K562 (cell line): ENCODE results near the gene SLX9. TPM values are rescaled to one million over a fixed set of nuclear protein-coding genes. Genes with fewer than 3 reads are reported as not detected.
A peak's percentile ranks its signal among the peaks of the same experiment; 100 is the strongest.

Experiments
- ATAC-seq: fragments of 200-7000 bp; cut with Tn5 transposase; 3 replicates; pipeline ENCODE4 v1.9.1; 2020; ENCODE audit warnings: moderate library complexity
- BruUV-seq: library from RNA; stranded (reverse); fragments of 400-500 nt; replicated peaks from 2 replicates; lab custom pipeline; 2021; lab: Mats Ljungman, UMichigan
- CTCF ChIA-PET: fragments of 300-600 bp; formaldehyde crosslinking; extraction: SDS; loops from one replicate; lab custom pipeline; 2021; ENCODE audit warnings: low intra/inter-chr PET ratio; lab: Yijun Ruan, JAX
- POLR2A ChIA-PET: fragments of 300-600, 350-650 bp; sonication (Branson Sonifier 250); formaldehyde crosslinking; extraction: SDS; loops from one replicate; lab custom pipeline; 2021; ENCODE audit warnings: antibody characterized with exemption, inconsistent platforms; lab: Yijun Ruan, JAX
- DNase-seq, 4 experiments: peaks; one replicate each; pipeline versions ENCODE4 v3.0.0 to v3.0.0-alpha.2; 2011 to 2018; ENCODE audit warnings: low spot score in 3 of 4, mixed read lengths in 3 of 4; ENCODE audit errors: extremely low read depth in 1 of 4
- FAIRE-seq: peaks from 2 replicates; lab custom pipeline; 2011; peaks lifted over from hg19 to GRCh38; lab: Jason Lieb, UNC
- H2AFZ ChIP-seq: 2 replicates; pipeline ENCODE4 v1.6.0; 2011; ENCODE audit warnings: low read depth, low read length, control low read depth, inconsistent platforms
- H3K27ac ChIP-seq: fragments of 200-600 bp; 3 replicates; pipeline ENCODE4 v1.8.0; 2011; ENCODE audit warnings: low read depth, mild to moderate bottlenecking, control low read depth, inconsistent platforms, low read length, moderate library complexity, mixed read lengths; ENCODE audit errors: extremely low read depth
- H3K27me3 ChIP-seq, 2 experiments: fragments of 300-600 bp in 1 of 2; 2 replicates in 1 of 2; 3 replicates in 1 of 2; pipeline versions ENCODE4 v1.6.0 to v1.8.0; 2011; ENCODE audit warnings: inconsistent platforms in 2 of 2, low read length in 2 of 2, mild to moderate bottlenecking in 1 of 2, mixed read lengths in 1 of 2, moderate library complexity in 1 of 2; ENCODE audit not compliant: control insufficient read depth in 2 of 2, insufficient read depth in 2 of 2
- H3K36me3 ChIP-seq: fragments of 300-600 bp; 3 replicates; pipeline ENCODE4 v1.8.0; 2011; ENCODE audit warnings: mild to moderate bottlenecking, low read length, inconsistent platforms; ENCODE audit not compliant: control insufficient read depth, insufficient read depth
- H3K4me1 ChIP-seq, 2 experiments: fragments of 200-600 bp in 1 of 2; replicated peaks in 1 of 2; 2 replicates in 1 of 2; 3 replicates in 1 of 2; pipeline versions ENCODE4 v1.5.1 to v1.8.0; 2011; ENCODE audit warnings: inconsistent platforms in 2 of 2, low read length in 2 of 2, mild to moderate bottlenecking in 1 of 2, mixed read lengths in 1 of 2, moderate library complexity in 1 of 2; ENCODE audit not compliant: control insufficient read depth in 2 of 2, insufficient read depth in 2 of 2
- H3K4me2 ChIP-seq: 2 replicates; pipeline ENCODE4 v1.6.1; 2011; ENCODE audit warnings: low read length, control low read depth, inconsistent platforms, mixed read lengths; ENCODE audit not compliant: insufficient read depth
- H3K4me3 ChIP-seq: fragments of 200-600 bp; sonication (generic), shearing (Covaris generic); 2 replicates; pipeline ENCODE4 v1.5.1; 2016; ENCODE audit warnings: control low read depth, inconsistent platforms
- H3K79me2 ChIP-seq: fragments of 200-600 bp; 3 replicates; pipeline ENCODE4 v1.8.0; 2011; ENCODE audit warnings: low read length, inconsistent platforms; ENCODE audit not compliant: control insufficient read depth, insufficient read depth
- H3K9ac ChIP-seq, 2 experiments: 2 replicates each; pipeline versions ENCODE4 v1.6.0 to v1.6.1; 2011; ENCODE audit warnings: low read depth in 2 of 2, low read length in 2 of 2, control low read depth in 1 of 2, inconsistent platforms in 1 of 2, mild to moderate bottlenecking in 1 of 2, mixed read lengths in 1 of 2; ENCODE audit not compliant: insufficient read depth in 1 of 2
- H3K9me1 ChIP-seq: one replicate; pipeline ENCODE4 v1.6.0; 2011; ENCODE audit warnings: inconsistent platforms, mild to moderate bottlenecking, low read length, moderate library complexity; ENCODE audit not compliant: control insufficient read depth, insufficient read depth
- H3K9me3 ChIP-seq: replicated peaks from 2 replicates; pipeline ENCODE4 v1.5.1; 2011; ENCODE audit warnings: low read depth, low read length, inconsistent platforms; ENCODE audit not compliant: control insufficient read depth, insufficient read depth
- H4K20me1 ChIP-seq: replicated peaks from 2 replicates; pipeline ENCODE4 v1.6.1; 2011; ENCODE audit warnings: low read length, inconsistent platforms, mixed read lengths; ENCODE audit not compliant: control insufficient read depth, insufficient read depth
- ATF2 ChIP-seq: sonication (generic); formaldehyde crosslinking; IDR thresholded peaks from 2 replicates; pipeline ENCODE4 v1.8.1; 2022; ENCODE audit warnings: missing genetic modification reagents
- BCOR ChIP-seq: fragments of 450-650 bp; IDR thresholded peaks from 2 replicates; pipeline ENCODE4 v1.6.1; 2016
- ESRRA ChIP-seq: fragments of 450-650 bp; IDR thresholded peaks from 2 replicates; pipeline ENCODE4 v1.6.1; 2014; ENCODE audit warnings: low read depth, mild to moderate bottlenecking, moderate library complexity, borderline replicate concordance
- HMGN3 ChIP-seq: IDR thresholded peaks from 2 replicates; pipeline ENCODE4 v1.6.1; 2011; ENCODE audit warnings: borderline replicate concordance, low read depth, mild to moderate bottlenecking, mixed read lengths, low read length; ENCODE audit not compliant: insufficient read length; ENCODE audit errors: extremely low read depth
- MED1 ChIP-seq: sonication (generic); formaldehyde crosslinking; IDR thresholded peaks from 2 replicates; pipeline ENCODE4 v1.8.1; 2023; ENCODE audit warnings: missing genetic modification reagents, borderline replicate concordance
- NFYB ChIP-seq: IDR thresholded peaks from 2 replicates; pipeline ENCODE4 v1.6.1; 2011; ENCODE audit warnings: mild to moderate bottlenecking, moderate library complexity; ENCODE audit not compliant: insufficient read length; ENCODE audit errors: extremely low read depth
- NR4A1 ChIP-seq, 2 experiments: fragments of 250-450 bp in 1 of 2; fragments of 450-650 bp in 1 of 2; sonication (Bioruptor Pico) in 1 of 2; IDR thresholded peaks; 2 replicates each; pipeline versions ENCODE4 v1.4.0 to v1.6.1; 2016 to 2020; ENCODE audit warnings: mild to moderate bottlenecking in 2 of 2, missing compliant biosample characterization in 1 of 2, missing genetic modification characterization in 1 of 2, moderate library complexity in 1 of 2
- ZNF197 ChIP-seq: fragments of 200-800 bp; sonication (Bioruptor generic); IDR thresholded peaks from 2 replicates; pipeline ENCODE4 v1.6.1; 2016; ENCODE audit warnings: low read depth, missing genetic modification characterization, missing compliant biosample characterization
- ZNF639 ChIP-seq, 2 experiments: fragments of 200-800 bp in 1 of 2; sonication (Bioruptor generic) in 1 of 2; sonication (generic) in 1 of 2; formaldehyde crosslinking in 1 of 2; IDR thresholded peaks in 1 of 2; conservative IDR thresholded peaks in 1 of 2; 2 replicates each; pipeline versions ENCODE4 v1.5.0 to v1.6.1; 2016 to 2020; ENCODE audit warnings: missing compliant biosample characterization in 1 of 2, missing genetic modification characterization in 1 of 2, missing genetic modification reagents in 1 of 2
- ZNF830 ChIP-seq: fragments of 250-450 bp; sonication (Bioruptor Pico); IDR thresholded peaks from 2 replicates; pipeline ENCODE4 v1.5.0; 2021; ENCODE audit warnings: mild to moderate bottlenecking
- WGBS: fragments of 100-300 bp; shearing (Covaris generic); methylation state at CpG from one replicate; pipeline ENCODE4 v1.1.6; 2016; ENCODE audit warnings: low coverage, mixed read lengths; ENCODE audit not compliant: insufficient coverage; ENCODE audit errors: missing lambda C conversion rate; 5-methylcytosine and 5-hydroxymethylcytosine counted together
- in situ Hi-C: fragments of 300-500 bp; cut with MboI; formaldehyde crosslinking; loops from 4 replicates; pipeline ENCODE4 v1.15.0; 2018; ENCODE audit warnings: inconsistent platforms, mixed read lengths
- intact Hi-C: fragments of 100-400 bp; cut with micrococcal nuclease; formaldehyde crosslinking; loops from 2 replicates; pipeline ENCODE4 v1.14.2; 2022
- polyA plus RNA-seq, 8 experiments: library from polyadenylated mRNA; depleted of rRNA in 4 of 8; stranded (reverse) in 5 of 8; unstranded in 3 of 8; fragments of >200 nt; fragmentation: Nextera tagmentation in 2 of 8; fragmentation: Illumina TruSeq in 1 of 8; extraction: Ambion mirVana in 2 of 8; extraction: Trizol in 1 of 8; gene quantifications; 2 replicates each; pipeline versions ENCODE4 v1.2.1 to v1.2.3, GENCODE V29; 2011 to 2014; ENCODE audit warnings: inconsistent platforms in 1 of 8, missing spikeins in 1 of 8
- total RNA-seq, 7 experiments: library from RNA; depleted of rRNA in 6 of 7; stranded (reverse); fragments of >200 nt in 6 of 7; fragmentation: Illumina TruSeq in 2 of 7; extraction: Trizol in 2 of 7; gene quantifications; 2 replicates each; pipeline versions ENCODE4 v1.2.1 to v1.2.3, GENCODE V29; 2011 to 2021; ENCODE audit warnings: low replicate concordance in 1 of 7

Gene SLX9
- total and polyA plus RNA-seq, 9 of the 15 experiments (the other 6 are each of a cell fraction or from before 2014, with no cell fraction given): 1.2 to 75.5 (median 16.5) TPM

DNA sequence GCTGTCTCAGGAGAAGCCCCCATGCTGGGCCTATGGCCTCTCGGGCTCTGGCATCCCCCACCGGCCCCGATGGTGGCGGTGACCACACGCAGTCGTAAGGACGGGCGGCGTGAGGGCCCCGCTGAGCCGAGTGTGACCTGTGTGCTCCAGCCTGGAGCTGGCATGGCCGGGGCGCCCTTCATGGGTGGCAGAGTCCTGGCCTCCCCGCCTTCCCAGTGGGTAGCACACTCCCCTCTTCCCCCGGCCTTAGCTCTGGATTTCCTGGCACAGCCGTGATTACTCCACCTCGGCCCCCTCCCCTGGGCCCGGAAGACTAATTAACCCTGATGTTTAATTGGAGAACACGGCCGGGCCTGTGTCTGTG is 44.6 kb downstream of the SLX9 start (continued):
- no peak for TF ChIP-seq ZNF639 (CRISPR knock-in tag; conservative IDR thresholded peaks at IDR 0.05 in 1 of 2, IDR thresholded peaks at IDR 0.05 in 1 of 2)
- TF ChIP-seq ZNF830: no peak
- no peak for TF ChIP-seq ZNF197

DNA sequence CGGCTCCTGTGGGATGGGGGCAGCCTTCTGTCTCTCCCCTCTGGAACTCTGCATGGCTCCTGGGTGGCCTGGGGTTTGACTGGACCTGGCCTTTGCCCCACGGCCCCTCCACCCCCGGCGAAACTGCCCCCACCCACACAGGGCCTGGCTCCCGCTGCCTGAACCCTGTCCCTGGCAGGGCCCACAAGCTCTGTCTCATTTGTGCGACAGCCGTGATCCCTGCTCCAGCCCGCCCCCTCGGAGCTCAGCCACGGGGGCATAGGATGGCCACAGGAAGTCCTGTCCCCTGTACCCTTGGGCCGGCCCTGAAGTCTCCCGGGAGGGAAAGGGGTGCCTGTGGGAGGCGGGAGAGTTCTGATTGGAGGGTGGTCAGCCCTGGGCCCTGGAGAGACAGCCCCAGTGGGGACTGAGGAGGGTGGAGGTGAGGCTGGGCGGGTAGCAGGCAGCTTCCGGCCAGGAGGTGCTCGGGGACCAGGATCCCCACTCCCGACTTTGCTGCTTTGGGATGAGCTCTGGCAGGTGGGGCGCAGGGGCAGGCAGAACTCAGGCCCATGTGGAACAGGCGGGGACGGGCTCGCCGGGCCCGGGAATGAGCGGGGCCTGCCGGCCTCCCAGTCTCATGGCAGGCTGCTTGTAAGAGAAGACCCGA is 45.1 kb downstream of the SLX9 start:
- TF ChIP-seq BCOR (no peak), NFYB (no peak), HMGN3 (no peak), ATF2 (no peak), MED1 (CRISPR knock-in tag) (no peak), NR4A1 (CRISPR knock-in tag; IDR thresholded peaks at IDR 0.05) (no peak), NR4A1 (tag; IDR thresholded peaks at IDR 0.05) (no peak), ESRRA (no peak)
- CTCF ChIA-PET: no interaction called here
- no TSS peak for BruUV-seq

More for the DNA sequence above, 45.1 kb downstream of the SLX9 start:
- Histone ChIP-seq H3K4me2 (no peak overlapping the region), H3K4me3 (no peak overlapping the region), H3K4me1 (peaks cover 0 to 71% of the 10 kb centered on the region in 2 experiments; a peak in 1 of 5 replicates), H4K20me1 (peaks cover 21% of the 10 kb centered on the region), H3K9me1 (no peaks in the 10 kb centered on the region), H3K27me3 (peaks cover 13 to 29% of the 10 kb centered on the region in 2 experiments), H3K27ac (no peak overlapping the region), H3K36me3 (no peaks in the 10 kb centered on the region), H3K9ac (peak overlapping the region in 1 of 2 experiments; percentile 64; a peak in 1 of 4 replicates), H3K79me2 (no peaks in the 10 kb centered on the region), H2AFZ (no peak overlapping the region), H3K9me3 (no peaks in the 10 kb centered on the region)
- intact Hi-C loops (no loop called here), in situ Hi-C loops (no loop called here)
- FAIRE-seq: no peak
- DNase-seq: peak in 1 of 4 experiments; percentile 44
- ATAC-seq: peak; percentile 34
- POLR2A ChIA-PET: interaction anchor here (0.5 to 1.3 kb wide), 3 partner anchors 21 to 47 kb away, joined by 3 to 4 read pairs (median 3); no protein-coding TSS in a partner anchor
- 37% methylated on average over 17 of the region's 26 CpGs for WGBS
